ENCODE data around the gene TEX51. TPM values are rescaled to one million over a fixed set of nuclear protein-coding genes. Genes with fewer than 3 reads are reported as not detected.

TEX51 gene
- total RNA-seq, 1 experiment from 2014 or later, result not detected

DNA sequence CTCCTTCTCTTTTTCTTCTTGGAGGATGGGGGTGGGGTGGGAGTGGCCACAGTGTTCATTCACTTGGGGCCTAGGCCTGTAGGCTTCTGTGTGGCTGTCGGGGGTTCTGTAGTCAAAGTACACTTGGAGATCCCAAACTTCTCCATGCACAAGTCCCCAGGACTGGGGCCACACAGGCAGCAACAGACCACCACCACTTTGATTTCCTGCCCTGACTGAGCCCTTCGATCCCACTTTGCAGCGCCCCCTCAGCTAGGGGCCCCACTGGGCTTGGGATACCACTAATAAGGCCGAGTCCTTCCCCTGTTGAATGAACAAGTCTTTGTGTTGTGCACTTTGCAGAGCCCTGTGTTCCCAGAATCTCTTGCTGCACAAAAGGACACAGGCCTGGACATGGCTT lies 5.5 kb upstream of the TEX51 start:
- Histone ChIP-seq H3K36me3 (ENCODE audit: control insufficient read depth in 1 of 2, insufficient read depth in 2 of 2, low read length in 2 of 2) (no peaks in the 10 kb centered on the region), H4K20me1 (ENCODE audit: insufficient read depth) (no peaks in the 10 kb centered on the region), H3K4me2 (ENCODE audit: low read length) (no peak overlapping the region), H3K9me3 (ENCODE audit: control insufficient read depth in 1 of 2, insufficient read depth in 1 of 2, low read depth in 1 of 2, low read length in 2 of 2) (no peaks in the 10 kb centered on the region), H3K4me1 (ENCODE audit: control insufficient read depth in 1 of 2, insufficient read depth in 2 of 2, low read length in 2 of 2) (no peaks in the 10 kb centered on the region), H3K9me2 (ENCODE audit: insufficient read depth) (no peaks in the 10 kb centered on the region), H2AFZ (ENCODE audit: low read depth, low read length, poor library complexity, severe bottlenecking) (no peak overlapping the region), H3K4me3 (replicated peaks in 1 of 2; ENCODE audit: low read depth in 1 of 2, low read length in 2 of 2) (no peak overlapping the region), H3K27me3 (ENCODE audit: insufficient read depth, low read length) (peaks cover 23% of the 10 kb centered on the region; the same call in 1 of the 2 replicates), H3K27ac (ENCODE audit: low read depth, low read length) (no peak overlapping the region), H3K9ac (ENCODE audit: low read length) (no peak overlapping the region), H3K79me2 (ENCODE audit: insufficient read depth, low read length) (no peaks in the 10 kb centered on the region)
- intact Hi-C loops (cut with micrococcal nuclease), result no loop called here
- DNase-seq (ENCODE audit: low read depth, low spot score) (no peak), ATAC-seq (no peak)
- TF ChIP-seq POLR2A (IDR thresholded peaks at IDR 0.05; ENCODE audit: borderline replicate concordance, extremely low read depth, insufficient read depth, insufficient read length) (no peak), CBX3 (IDR thresholded peaks at IDR 0.05; ENCODE audit: low read depth) (no peak), ZFX (IDR thresholded peaks at IDR 0.05) (no peak), ELF1 (IDR thresholded peaks at IDR 0.05; ENCODE audit: borderline replicate concordance, low read depth) (no peak), RAD21 (IDR thresholded peaks at IDR 0.05; ENCODE audit: low read depth) (no peak), SP1 (IDR thresholded peaks at IDR 0.05; ENCODE audit: low read depth) (no peak), EZH2phosphoT487 (IDR thresholded peaks at IDR 0.05; ENCODE audit: borderline replicate concordance) (no peak), ZNF274 (IDR thresholded peaks at IDR 0.05; ENCODE audit: low read depth, low read length) (no peak), SRF (IDR thresholded peaks at IDR 0.05; ENCODE audit: low read depth) (no peak), EZH2 (IDR thresholded peaks at IDR 0.05) (no peak), CEBPB (IDR thresholded peaks at IDR 0.05; ENCODE audit: low read depth) (no peak)
- TF ChIP-seq, protein P1, sequence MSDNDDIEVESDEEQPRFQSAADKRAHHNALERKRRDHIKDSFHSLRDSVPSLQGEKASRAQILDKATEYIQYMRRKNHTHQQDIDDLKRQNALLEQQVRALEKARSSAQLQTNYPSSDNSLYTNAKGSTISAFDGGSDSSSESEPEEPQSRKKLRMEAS (IDR thresholded peaks at IDR 0.05), result no peak
- TF ChIP-seq, protein P2, sequence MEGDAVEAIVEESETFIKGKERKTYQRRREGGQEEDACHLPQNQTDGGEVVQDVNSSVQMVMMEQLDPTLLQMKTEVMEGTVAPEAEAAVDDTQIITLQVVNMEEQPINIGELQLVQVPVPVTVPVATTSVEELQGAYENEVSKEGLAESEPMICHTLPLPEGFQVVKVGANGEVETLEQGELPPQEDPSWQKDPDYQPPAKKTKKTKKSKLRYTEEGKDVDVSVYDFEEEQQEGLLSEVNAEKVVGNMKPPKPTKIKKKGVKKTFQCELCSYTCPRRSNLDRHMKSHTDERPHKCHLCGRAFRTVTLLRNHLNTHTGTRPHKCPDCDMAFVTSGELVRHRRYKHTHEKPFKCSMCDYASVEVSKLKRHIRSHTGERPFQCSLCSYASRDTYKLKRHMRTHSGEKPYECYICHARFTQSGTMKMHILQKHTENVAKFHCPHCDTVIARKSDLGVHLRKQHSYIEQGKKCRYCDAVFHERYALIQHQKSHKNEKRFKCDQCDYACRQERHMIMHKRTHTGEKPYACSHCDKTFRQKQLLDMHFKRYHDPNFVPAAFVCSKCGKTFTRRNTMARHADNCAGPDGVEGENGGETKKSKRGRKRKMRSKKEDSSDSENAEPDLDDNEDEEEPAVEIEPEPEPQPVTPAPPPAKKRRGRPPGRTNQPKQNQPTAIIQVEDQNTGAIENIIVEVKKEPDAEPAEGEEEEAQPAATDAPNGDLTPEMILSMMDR (IDR thresholded peaks at IDR 0.05 in 2 of 3, conservative IDR thresholded peaks at IDR 0.05 in 1 of 3; ENCODE audit: borderline replicate concordance in 1 of 3, insufficient read depth in 1 of 3, low read depth in 2 of 3, low read length in 2 of 3), result no peak
- TF ChIP-seq, protein P3, sequence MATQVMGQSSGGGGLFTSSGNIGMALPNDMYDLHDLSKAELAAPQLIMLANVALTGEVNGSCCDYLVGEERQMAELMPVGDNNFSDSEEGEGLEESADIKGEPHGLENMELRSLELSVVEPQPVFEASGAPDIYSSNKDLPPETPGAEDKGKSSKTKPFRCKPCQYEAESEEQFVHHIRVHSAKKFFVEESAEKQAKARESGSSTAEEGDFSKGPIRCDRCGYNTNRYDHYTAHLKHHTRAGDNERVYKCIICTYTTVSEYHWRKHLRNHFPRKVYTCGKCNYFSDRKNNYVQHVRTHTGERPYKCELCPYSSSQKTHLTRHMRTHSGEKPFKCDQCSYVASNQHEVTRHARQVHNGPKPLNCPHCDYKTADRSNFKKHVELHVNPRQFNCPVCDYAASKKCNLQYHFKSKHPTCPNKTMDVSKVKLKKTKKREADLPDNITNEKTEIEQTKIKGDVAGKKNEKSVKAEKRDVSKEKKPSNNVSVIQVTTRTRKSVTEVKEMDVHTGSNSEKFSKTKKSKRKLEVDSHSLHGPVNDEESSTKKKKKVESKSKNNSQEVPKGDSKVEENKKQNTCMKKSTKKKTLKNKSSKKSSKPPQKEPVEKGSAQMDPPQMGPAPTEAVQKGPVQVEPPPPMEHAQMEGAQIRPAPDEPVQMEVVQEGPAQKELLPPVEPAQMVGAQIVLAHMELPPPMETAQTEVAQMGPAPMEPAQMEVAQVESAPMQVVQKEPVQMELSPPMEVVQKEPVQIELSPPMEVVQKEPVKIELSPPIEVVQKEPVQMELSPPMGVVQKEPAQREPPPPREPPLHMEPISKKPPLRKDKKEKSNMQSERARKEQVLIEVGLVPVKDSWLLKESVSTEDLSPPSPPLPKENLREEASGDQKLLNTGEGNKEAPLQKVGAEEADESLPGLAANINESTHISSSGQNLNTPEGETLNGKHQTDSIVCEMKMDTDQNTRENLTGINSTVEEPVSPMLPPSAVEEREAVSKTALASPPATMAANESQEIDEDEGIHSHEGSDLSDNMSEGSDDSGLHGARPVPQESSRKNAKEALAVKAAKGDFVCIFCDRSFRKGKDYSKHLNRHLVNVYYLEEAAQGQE (IDR thresholded peaks at IDR 0.05; ENCODE audit: low read depth), result no peak
- TF ChIP-seq, protein P4, sequence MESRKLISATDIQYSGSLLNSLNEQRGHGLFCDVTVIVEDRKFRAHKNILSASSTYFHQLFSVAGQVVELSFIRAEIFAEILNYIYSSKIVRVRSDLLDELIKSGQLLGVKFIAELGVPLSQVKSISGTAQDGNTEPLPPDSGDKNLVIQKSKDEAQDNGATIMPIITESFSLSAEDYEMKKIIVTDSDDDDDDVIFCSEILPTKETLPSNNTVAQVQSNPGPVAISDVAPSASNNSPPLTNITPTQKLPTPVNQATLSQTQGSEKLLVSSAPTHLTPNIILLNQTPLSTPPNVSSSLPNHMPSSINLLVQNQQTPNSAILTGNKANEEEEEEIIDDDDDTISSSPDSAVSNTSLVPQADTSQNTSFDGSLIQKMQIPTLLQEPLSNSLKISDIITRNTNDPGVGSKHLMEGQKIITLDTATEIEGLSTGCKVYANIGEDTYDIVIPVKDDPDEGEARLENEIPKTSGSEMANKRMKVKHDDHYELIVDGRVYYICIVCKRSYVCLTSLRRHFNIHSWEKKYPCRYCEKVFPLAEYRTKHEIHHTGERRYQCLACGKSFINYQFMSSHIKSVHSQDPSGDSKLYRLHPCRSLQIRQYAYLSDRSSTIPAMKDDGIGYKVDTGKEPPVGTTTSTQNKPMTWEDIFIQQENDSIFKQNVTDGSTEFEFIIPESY (IDR thresholded peaks at IDR 0.05; ENCODE audit: extremely low read depth, insufficient replicate concordance, low read length), result no peak
- ChIA-PET CTCF (no interaction called here), POLR2A (no interaction called here), RAD21 (ENCODE audit: low non-redundant PET in 1 of 2, low total read pairs in 2 of 2, uncharacterized antibody in 2 of 2, unreplicated experiment in 2 of 2) (no interaction called here)
- BruUV-seq (replicated peaks), result no TSS peak

Measured in HCT116 (cell line).